ENCODE results near the gene SETX.
A peak's percentile ranks its signal among the peaks of the same experiment; 100 is the strongest.

The SETX gene

DNA sequence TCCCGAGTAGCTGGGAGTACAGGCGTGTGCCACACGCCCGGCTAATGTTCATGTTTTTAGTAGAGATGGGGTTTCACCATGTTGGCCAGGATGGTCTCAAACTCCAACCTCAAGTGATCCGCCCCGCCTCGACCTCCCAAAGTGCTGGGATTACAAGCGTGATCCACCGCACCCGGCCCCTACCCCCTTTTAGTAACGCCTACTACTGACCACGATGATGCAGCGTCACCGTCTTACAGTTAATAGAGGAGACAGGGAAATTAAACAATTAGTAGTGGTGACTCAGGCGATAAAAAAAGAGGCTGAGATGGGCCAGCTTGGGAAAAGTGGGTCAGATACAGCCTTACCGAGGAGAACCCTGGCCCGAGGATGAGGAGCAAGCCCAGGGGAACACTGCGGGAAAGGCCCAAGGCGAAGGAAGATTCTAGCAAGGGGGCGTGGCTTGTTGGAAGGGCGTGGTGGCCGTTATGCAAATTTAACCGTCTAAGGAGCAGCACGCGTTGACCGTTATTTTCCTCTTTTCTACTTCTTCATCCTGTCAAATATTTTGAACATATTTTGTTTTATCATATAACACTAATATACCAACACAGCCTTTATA is 1.6 kb upstream of the SETX start:
- DNase-seq, result no peak

DNA sequence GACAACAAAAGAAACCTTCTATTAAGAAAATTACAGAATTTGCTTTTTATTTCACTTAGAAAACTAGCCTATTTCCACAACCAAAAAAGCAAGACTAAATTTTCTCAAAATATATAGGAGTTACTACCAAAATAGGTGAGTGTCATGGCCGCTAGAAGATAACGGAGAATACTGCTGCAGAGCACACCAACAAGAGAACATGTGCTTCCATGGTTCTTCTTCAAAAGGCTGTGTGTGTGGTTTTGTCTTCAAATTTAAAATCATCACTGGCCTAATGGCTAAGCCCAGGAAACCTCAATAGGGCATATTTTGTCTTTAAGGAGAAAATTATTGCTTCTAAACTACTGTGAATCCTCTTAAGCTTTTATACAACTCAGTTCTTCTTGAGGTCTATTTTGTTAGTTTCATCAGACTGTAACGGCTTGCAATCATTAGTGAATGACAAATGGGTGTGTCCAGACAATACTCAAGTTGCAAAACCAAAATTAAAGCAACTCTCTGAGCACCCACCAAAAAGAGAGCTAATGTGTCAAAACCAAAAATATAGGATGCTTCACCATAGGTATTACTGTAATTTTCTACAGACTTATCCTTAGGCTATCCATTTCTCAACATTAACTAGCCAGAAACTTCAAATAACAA is 3.3 kb downstream of the SETX start:
- DNase-seq, result no peak

GRCh38 chr9:132350861-132351315 is 3.9 kb downstream of the SETX start:
- DNase-seq, result no peak

- no peak for DNase-seq
Measured at GRCh38 chr9:132348676-132349075, 6.1 kb downstream of the SETX start.

- DNase-seq, result no peak
Measured at GRCh38 chr9:132346177-132346576, 8.6 kb downstream of the SETX start.

DNA sequence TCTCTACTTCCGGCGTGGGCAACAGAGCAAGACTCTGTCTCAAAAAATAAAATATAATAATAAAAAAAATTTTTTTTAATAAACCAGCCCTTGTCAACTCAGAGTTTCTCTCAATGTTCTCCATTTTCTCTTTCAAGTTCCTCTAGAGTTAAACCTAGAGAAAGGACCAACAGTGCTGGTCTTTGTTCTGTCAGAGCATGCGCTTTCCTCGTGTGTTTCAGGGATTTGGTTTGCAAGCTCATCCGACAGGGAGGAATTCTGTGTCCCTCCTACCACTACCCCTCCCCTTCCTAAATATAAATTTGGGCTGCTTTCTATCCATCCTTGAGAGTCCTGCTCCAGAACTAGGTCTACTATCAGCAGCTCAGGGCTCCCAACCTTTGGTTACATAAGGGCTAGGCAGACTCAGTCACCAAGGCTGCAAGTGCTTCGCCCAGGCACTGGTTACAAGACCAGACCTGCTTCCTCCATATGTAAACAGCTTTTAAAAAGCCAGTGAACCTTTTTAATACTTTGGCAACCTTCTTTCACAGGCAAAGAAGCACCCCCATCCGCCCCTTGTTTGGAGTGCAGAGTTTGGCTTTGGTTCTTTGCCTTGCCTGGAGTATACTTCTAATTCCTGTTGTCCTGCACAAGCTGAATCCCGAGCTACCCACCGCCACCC is 13.5 kb downstream of the SETX start:
- DNase-seq, result peak; percentile 12

DNA sequence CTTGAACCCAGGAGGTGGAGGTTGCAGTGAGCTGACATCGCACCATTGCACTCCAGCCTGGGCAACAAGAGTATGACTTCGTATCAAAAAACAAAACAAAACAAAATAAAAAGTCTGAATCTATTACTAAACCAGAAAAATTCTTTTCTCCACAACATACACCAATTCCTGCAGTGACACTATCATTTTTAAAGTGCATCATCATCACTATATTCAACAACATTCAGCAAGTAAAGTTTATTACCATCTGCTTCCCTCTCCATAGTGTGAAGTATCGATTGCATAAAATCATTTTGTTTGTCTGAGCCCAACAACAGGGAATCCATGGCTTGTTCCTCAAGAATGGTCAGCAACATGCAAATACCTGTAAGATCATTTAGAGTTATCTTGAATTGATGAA is 20.4 kb downstream of the SETX start:
- DNase-seq, result no peak

DNA sequence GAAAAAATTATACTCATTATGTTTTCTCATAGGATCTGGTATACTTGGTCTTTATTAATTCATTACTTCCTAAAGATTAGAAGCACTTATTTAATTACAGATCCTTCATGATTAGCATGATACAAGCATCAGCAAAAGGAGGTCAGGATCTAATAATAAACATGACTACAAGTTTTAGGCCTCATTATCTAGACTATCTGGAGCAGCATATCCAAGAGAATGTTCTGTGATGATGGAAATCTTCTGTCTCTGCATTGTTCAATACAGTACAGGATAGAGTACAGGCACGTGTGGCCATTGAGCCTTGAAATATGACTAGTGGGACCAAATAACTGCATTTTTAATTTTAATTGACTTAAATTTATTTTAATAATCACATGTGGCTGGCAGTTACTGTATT is 21.2 kb downstream of the SETX start:
- DNase-seq, result no peak

GRCh38 chr9:132328580-132328979 is 26.2 kb downstream of the SETX start:
- DNase-seq, result no peak

GRCh38 chr9:132327537-132327936 is 27.2 kb downstream of the SETX start:
- DNase-seq, result no peak

- no peak for DNase-seq
Measured at GRCh38 chr9:132324425-132324824, 30.4 kb downstream of the SETX start.

DNA sequence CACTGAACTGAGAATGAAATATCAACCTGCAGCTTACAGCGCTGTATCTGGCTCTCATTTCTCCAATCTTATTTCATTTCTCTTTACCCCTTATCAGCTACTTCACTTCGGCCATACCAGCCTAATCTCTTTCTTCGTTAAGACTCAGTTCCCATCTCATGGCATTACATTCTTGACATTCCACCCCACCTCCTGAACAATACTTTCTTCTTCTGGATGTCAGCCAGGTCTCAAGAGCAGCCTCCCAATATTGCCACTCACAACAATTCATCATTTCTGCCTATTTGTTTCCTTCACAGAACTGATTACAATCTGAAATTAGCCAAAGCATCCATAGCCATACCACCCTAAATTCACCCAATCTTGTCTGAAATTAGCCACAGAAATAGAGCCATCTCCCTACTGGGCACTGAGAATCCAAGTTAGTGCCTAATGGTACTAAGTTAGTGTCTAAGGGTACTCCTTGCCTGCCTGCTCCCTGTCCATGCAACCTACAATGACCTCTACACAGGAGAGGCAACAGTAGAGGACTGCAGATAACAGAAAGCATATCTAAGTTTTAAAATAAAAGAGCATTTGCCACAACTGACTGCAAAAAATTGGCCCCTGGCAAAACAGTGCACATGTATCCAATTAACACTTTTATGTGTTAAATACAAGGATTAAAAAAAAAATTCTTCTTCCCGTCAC is 35.2 kb downstream of the SETX start:
- no peak for DNase-seq

DNA sequence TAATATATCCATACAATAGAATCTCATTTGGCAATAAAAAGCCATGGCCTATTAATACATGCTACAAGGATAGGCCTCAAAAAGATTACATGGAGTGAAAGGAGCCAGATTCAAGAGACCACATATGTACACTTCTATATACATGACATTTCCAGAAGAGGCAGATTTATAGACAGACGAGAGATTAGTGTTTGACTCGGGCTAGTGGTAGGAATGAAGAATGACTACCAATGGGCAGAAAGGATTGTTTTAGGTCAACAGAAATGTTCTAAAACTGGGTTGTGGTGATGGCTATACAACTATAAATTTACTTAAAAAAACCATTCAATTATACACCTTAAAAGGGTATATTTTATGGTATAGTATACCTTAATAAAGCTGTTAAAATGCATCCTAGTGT is 41.9 kb downstream of the SETX start:
- DNase-seq, result peak; percentile 6

DNA sequence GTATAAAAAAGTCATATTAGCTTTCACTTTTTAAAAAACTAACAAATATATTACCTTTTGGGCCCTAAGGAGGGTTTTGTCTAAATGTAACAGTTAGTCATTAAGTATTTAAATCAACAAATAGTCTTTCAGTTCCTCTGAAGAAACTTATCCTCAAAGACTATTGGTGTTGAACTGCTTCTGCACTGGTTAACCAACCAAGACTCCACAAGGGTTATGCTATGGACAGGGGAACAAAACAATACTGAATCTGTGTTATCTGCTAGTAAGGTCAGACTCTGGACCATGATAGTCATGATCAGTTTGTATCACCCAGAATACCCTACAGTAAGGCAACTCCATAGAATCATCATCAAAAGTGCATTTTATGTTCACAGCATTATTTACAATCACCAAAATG is 42.4 kb downstream of the SETX start:
- DNase-seq, result no peak

- no peak for DNase-seq
Measured at GRCh38 chr9:132311978-132312377, 42.8 kb downstream of the SETX start.

DNA sequence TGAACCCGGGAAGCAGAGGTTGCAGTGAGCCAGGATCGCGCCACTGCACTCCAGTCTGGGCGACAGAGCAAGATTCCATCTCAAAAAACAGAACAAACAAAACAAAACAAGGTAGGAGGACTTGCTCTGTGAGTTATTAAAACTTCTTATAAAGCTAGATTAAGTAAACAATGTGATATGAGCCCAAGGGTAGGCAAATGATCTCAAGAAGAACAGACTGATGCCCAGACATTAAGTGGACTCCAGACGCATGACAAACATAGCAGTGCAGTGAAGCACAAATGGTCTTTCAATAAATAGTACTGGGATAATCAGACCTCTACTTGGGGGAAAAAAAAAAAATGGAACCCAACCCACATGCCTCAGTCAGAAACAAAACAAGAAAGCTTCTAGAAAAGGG is 45.7 kb downstream of the SETX start:
- DNase-seq, result no peak

- no peak for DNase-seq
Measured at GRCh38 chr9:132301521-132301920, 53.3 kb downstream of the SETX start.

GRCh38 chr9:132299221-132299620 is 55.6 kb downstream of the SETX start:
- no peak for DNase-seq

GRCh38 chr9:132295181-132295580 is 59.6 kb downstream of the SETX start:
- DNase-seq, result no peak

DNA sequence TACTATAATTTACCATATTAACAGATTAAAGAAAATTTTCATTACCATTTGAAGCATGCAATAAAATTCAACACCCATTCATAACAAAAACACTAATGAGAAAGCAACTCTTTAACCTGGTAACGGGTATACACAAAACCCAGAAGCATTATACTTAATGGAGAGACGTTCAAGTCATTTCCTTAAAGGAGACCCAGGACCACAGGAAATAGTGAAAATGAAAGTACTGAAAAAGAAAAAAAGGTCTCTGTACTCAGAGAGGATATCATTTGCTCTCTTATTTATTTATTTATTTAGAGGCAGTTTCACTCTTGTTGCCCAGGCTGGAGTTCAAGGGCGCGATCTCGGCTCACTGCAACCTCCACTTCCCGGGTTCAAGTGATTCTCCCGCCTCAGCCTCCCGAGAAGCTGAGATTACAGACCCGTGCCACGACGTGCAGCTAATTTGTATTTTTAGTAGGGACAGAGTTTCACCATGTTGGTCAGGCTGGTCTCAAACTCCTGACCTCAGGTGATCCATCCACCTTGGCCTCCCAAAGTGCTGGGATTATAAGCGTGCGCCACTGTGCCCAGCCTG is 61.6 kb downstream of the SETX start:
- DNase-seq, result no peak

DNA sequence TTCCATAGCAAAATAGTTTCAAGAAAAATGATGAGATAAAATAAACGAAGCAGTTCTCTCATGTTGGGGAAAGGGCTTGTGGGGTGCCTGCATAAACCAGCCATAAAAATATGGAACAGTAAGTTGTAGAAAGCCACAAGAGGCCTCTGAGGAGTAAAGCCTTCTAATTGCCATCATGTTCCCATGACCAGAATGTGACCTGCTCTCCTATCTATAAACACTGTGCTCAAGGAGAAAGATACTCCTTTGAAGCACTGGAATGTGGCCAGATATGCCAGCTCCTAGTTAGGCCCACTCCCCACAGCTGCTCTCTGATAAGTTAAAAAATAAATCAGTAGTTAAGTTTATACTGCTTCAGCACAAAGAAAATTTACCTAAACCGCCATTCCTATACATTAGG is 65.8 kb downstream of the SETX start:
- no peak for DNase-seq

DNA sequence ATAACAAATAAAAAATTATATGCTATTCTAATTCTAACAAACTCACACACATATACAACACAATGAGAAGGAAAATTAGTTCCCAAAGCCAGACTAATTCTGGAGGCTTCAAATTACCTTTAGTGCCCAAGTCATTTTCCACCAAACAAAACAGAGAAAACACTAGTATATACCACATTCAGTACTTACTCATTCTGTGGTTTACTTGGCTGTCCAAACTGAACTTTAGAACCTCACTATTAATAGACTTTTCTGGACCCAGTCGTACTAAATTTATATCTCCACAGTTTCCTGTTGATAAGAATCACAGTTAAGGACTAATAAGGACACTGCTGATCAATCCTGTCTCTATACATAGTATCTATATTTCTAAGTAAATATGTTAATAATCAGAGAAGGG is 66.4 kb downstream of the SETX start:
- no peak for DNase-seq

GRCh38 chr9:132287256-132287760 is 67.5 kb downstream of the SETX start:
- DNase-seq, result no peak

All from NCI-H1105 treated with DMSO at 0.1 percent for 48 hours (cell line).